HG02884 (cell line): ENCODE results near the gene HIPK4.

Experiments
- ATAC-seq: cut with Tn5 transposase; IDR thresholded peaks from one replicate; pipeline ENCODE4 v1.9.1; 2021; ENCODE audit warnings: mild to moderate bottlenecking, moderate library complexity; ENCODE audit not compliant: unreplicated experiment

The HIPK4 gene

DNA sequence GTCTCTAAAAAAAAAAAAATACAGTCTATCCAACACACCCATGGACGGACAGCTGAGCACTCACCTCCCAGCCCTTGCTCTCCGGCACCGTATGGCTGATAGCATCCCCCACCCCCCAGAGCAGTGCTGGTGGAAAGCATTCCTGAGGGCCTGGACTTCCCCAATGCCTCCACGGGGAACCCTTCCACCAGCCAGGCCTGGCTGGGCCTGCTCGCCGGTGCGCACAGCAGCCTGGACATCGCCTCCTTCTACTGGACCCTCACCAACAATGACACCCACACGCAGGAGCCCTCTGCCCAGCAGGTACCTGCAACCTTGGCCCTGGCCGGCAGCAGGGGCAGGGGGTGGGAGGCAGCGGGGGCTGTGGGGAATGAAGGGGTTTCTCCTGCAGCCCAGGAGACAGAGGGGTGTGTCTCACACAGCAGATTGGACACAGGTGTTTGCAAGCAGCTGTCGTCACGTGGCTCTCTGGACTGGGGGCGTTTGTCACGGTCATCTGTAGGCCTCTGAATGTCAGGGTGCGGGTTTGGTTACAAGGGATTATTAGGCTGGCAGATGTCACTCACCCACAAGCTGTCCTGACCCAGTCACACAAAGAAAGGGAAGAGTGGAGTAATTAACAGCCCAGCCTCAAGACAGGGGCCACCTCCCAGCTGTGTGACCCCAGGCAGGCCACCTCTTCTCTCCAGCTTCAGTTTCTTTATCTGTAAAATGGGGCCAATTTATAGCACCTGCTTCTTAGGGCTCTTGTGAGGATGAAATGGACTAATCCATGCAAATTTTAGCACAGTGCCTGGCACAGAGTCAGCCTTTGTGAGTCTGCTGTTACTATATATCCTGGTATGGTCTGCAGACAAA, 22.2 kb downstream of the HIPK4 start:
- no peak for ATAC-seq

DNA sequence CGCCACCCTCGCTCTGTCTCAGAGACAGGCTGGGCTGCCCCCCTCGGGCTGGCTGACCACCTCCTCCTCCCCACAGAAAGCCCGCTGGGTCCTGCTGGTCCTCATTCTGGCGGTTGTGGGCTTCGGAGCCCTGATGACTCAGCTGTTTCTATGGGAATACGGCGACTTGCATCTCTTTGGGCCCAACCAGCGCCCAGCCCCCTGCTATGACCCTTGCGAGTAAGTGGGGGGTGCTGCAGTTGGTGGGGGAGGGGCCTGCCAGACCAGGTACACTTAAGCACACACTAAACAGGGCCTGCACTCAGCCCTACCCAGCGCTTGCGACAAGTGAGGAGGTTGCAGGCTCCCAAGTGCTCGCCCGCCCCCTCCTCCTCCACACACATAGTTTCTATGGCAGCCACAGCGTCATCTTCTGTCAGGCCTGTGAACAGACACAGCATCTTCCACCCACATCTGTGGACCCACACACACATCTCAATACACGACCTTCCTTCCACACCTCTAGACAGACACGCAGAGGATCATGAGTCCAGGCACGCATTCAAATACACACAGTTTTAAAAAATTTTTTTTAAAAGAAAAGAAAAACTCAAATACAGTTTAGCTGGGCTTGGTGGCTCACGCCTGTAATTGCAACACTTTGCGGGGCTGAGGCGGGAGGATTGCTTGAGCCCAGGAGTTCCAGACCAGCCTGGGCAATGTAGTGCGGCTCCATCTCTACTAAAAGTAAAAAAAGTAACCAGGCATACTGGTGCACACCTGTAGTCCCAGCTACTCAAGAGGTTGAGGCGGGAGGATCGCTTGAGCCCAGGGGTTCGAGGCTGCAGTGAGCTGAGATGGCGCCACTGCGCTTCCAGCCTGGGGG, 23.1 kb downstream of the HIPK4 start:
- no peak for ATAC-seq

DNA sequence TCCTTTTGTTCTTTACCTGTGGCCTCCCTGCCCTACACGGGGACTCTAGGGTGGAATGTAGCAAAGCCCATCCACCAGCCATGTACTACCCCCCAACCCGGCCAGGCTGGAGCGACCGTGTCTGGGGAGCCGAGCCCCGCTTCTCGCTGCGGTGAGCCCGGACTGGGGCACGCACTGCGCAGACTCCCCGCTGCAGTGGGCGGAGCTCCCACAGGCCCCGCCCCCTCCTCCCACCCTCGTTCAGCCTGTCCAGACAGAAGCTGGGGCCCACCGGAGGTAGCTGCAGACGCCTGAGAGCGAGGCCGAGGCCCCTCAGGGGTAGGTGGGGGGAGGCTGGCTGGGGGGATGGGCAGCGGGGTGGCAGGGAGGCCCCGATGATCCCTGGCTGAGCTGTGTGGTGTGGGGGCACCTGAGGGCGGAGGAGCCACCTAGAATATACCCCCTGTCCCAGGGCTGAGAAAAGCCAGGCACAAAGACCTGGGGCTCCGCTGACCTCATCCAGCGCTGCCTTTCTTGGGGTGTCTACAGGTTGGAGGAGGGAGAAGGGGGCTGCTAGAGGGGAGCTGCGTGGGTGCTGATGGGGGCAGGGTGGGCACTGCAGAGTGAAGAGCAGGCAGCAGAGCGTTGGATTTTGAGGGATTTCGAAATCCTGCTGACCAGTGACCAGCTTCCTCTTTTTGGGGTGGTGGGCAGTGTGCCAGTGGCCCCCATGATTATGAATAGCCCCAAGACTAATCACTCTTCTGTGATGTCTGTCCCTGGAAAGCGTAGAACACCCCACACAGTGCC, 24.2 kb downstream of the HIPK4 start:
- no peak for ATAC-seq

- ATAC-seq: no peak
Measured at GRCh38 chr19:40365010-40365409, 25.0 kb downstream of the HIPK4 start.

GRCh38 chr19:40363069-40363468, 26.9 kb downstream of the HIPK4 start:
- no peak for ATAC-seq

DNA sequence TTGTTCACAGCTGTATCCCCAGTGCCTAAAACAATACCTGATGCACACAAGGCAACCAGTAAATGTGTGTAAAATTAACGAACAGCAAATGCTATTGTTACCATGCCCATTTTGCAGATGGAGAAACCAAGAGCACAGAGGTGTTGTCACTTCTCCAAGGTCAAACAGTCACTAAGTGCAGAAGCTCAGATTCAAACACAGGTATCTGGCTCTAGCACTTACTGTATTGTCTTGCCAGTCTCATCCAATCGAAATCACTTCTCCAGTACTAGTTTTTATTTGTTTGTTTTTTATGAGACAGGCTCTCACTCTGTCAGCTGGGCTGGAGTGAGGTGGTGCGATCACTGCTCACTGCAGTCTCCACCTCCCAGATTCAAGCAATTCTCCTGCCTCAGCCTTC, 27.8 kb downstream of the HIPK4 start:
- no peak for ATAC-seq

- ATAC-seq: no peak
Measured at GRCh38 chr19:40360708-40361241, 29.2 kb downstream of the HIPK4 start.

DNA sequence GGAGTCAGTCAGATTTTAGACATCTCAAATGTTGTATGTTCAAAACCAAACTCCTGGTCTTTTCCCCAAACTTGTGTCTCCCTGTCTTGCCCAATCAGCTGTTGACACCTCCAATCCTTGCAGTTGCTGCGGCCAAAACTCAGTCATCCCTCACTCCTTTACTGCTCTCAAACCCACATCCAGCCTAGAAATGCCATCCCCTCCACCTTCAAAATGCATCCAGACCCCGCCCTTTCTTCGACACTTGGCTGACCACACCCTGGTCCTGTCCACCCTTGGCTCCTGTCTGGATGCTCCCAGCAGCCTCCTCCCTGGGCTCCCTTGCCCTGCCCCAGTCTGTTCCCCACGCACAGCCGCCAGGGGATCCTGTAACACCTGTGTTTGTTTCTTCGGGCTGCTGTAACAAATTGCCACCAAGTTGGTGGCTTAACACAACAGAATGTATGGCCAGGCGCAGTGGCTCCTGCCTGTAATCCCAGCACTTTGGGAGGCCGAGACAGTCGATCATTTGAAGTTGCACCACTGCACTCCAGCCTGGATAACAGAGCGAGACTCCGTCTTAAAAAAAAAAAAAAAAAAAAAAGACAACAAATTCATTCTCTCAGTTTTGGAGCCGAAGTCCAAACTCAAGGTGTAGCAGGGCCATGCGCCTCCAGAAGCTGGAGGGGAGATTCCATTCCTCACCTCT, 29.8 kb downstream of the HIPK4 start:
- ATAC-seq: no peak

- ATAC-seq: no peak
Measured at GRCh38 chr19:40358773-40359172, 31.2 kb downstream of the HIPK4 start.

GRCh38 chr19:40357640-40358039, 32.3 kb downstream of the HIPK4 start:
- ATAC-seq: no peak

DNA sequence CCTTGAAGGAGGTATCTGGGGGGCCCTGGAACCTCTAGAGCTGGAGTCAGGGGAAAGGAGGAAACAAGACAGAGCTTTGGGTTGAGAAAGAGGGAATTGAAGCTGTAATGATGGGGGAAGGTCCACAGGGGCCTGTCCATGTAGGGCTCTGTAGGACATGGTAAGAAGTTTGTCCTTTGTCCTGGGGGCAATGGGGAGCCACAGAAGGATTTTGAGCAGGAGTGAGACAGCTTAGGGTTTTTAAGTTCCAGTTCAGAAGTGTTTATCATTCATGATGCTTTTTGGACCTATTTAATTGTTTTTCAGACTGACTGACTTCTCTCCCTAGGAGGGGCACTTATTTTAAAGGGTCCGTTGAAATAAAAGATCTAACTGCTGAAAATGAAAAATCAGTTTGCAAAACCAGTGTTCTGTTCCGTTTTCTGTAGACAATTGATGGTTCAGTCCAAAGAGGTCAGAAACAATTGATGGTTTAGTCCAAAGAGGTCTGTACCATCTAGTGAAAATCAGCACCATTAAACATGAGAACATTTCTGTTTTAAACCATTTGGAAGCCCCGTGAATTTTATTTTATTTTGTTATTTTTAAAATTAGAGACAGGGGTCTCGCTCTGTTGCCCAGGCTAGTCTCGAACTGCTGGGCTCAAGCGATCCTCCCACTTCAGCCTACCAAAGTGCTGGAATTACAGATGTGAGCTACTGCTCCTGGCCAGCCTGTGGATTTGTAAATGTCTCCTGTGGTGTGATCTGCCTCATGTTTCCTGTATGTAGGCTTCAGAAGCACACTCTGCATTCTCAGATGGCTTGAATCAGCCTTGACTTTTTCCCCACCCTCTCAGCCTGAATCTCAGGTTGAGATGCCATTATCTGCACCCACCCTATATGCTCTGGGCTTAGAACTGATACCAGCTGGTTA, 33.0 kb downstream of the HIPK4 start:
- no peak for ATAC-seq

GRCh38 chr19:40355975-40356680, 33.9 kb downstream of the HIPK4 start:
- ATAC-seq: no peak

DNA sequence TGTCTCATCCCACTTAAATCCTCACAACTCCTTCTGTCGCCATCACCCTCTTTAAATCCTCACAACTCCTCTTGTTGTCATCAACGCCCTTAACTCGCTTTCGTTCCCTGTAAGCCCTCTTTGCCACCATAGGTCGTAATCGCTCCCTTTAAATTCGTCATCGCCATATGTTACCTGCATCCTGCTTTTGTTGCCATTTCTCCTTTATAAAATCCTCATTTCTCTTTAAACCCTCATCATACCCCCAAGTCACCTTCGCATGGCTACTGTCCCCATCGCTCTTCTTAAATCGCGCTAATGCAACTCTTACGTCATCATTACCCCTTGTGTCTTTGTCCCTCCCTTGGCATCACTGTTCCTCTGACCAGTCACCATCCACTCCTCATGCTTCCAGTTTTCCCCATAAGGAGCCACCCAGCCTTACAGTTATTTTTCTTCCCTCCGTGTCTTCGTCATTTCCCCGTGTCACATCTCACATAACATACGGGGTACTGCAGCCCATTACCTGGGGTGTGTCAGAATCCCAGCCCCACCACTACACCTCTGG, 40.9 kb downstream of the HIPK4 start:
- no peak for ATAC-seq

DNA sequence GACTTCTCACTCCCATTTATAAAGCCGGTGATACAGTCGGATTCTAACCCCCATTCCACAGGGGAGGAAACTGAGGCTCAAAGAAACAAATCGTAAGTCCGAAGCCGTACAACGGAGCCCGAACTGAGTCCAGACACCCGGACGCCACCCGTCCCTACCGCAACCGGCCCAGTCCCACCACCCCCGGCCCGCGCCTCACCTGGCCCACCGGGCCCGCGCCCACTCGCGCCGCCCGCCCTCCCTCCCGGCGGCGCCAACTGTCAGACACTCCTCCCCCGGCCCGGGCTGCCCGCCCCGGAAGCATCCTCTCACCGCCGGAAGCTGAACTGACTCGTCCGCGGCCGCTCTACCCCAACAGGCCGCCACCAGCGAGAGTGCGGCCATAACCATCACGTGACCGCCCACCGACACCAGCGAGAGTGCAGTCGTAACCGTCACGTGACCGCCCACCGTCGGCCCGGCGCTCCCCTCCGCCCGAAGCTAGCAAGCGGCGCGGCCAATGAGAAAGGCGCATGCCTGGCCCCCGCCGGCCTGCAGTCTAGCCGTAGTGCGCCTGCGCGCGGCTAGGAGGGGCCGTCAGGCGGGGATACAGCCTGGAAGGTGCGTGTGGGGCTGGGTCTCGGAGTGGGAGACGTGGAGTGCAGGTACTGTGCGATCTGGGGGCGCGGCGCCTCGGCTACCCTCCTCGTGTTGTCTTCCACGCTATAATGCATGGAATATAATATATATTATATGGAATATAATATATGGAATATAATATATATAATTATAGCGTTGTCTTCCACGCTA, 41.7 kb downstream of the HIPK4 start, which contains the start of the genes C19orf47 and PLD3:
TSS of gene C19orf47 (minus strand) at position 273 of the 789 bp plus-strand sequence. CDS start 6,540 bp downstream, outside the sequence.
TSS of gene PLD3 (plus strand) at position 571 of the 789 bp plus-strand sequence. CDS start 17,789 bp downstream, outside the sequence.
- ATAC-seq: peak; percentile 79

- ATAC-seq: no peak
Measured at GRCh38 chr19:40344422-40344821, 45.6 kb downstream of the HIPK4 start.

DNA sequence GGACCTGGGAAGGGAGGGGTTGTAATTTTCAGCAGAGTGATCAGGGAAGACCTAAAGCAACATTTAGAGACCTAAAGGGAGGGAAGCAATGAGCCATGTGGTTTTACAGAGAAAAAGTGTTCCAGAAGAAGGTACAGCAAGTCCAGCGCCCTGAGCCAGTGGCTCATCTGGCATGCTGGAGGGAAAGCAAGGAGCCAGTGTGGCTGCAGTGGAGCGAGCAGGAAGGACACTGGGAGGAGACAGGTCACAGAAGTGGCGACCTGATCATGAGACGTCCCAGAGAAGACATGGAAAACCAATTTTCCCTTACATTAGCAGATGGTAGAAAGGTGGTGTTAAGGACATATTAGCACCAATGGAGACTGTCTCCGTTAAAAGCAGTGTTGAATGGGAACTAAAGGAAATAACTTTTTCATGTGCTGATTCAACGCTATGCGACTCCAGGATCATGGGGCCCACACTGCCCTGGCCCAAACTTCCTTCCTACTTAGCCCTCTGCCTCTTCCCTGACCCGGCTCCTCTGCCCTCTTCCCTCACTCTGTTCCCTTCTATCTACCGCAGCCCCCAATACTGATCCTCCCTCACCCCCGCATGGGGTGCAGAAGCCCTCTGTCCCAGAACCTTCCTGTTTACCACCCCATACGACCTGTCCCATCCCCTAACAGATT, 47.2 kb downstream of the HIPK4 start:
- no peak for ATAC-seq
